Effector memory CD8-positive, alpha-beta T cell (primary cell): Measurements from ENCODE around the gene KAT2B.

ENCODE experiments used
- ATAC-seq: fragments of 150-1000 bp; cut with Tn5 transposase; replicated peaks from 2 replicates; pipeline ENCODE4 v1.10.0; 2021; ENCODE audit warnings: mild to moderate bottlenecking, moderate library complexity
- DNase-seq, 3 experiments: peaks; one replicate each; pipeline ENCODE4 v3.0.0; 2021
- H3K27ac Mint-ChIP-seq, 2 donors: one replicate each; pipeline ENCODE4 v1.8.0; 2022; ENCODE audit warnings: mild to moderate bottlenecking in 2 of 2, mixed read lengths in 2 of 2, moderate library complexity in 2 of 2
- H3K27me3 Mint-ChIP-seq, 2 donors: one replicate each; pipeline ENCODE4 v1.8.0; 2022; ENCODE audit warnings: mixed read lengths in 2 of 2
- H3K36me3 Mint-ChIP-seq: one replicate; pipeline ENCODE4 v1.8.0; 2022; ENCODE audit warnings: mild to moderate bottlenecking, moderate library complexity, mixed read lengths; ENCODE audit not compliant: insufficient read depth
- H3K4me1 Mint-ChIP-seq, 2 donors: one replicate each; pipeline ENCODE4 v1.8.0; 2022; ENCODE audit warnings: low read depth in 2 of 2, mixed read lengths in 2 of 2
- H3K4me3 Mint-ChIP-seq, 2 donors: one replicate each; pipeline ENCODE4 v1.8.0; 2022; ENCODE audit warnings: mild to moderate bottlenecking in 2 of 2, mixed read lengths in 2 of 2, moderate library complexity in 2 of 2
- H3K9me3 Mint-ChIP-seq, 2 donors: one replicate each; pipeline ENCODE4 v1.8.0; 2022; ENCODE audit warnings: mixed read lengths in 2 of 2

The KAT2B gene

GRCh38 chr3:20101041-20101440 lies 60.8 kb downstream of the KAT2B start:
- Mint-ChIP-seq H3K36me3 (peaks cover 35% of the 10 kb centered on the region), H3K4me1 (peaks cover 38 to 66% of the 10 kb centered on the region in 2 donors), H3K9me3 (no peaks in the 10 kb centered on the region), H3K4me3 (no peak overlapping the region), H3K27ac (peak overlapping the region; percentile 89 to 93), H3K27me3 (no peaks in the 10 kb centered on the region)
- DNase-seq: no peak
- ATAC-seq: no peak

GRCh38 chr3:20103731-20104130 lies 63.5 kb downstream of the KAT2B start:
- peaks cover 38 to 67% of the 10 kb centered on the region in 2 donors for H3K4me1 Mint-ChIP-seq
- H3K9me3 Mint-ChIP-seq: no peaks in the 10 kb centered on the region
- peak overlapping the region; percentile 56 to 62 for H3K4me3 Mint-ChIP-seq
- no peaks in the 10 kb centered on the region for H3K27me3 Mint-ChIP-seq
- ATAC-seq: no peak
- peaks cover 21% of the 10 kb centered on the region for H3K36me3 Mint-ChIP-seq
- H3K27ac Mint-ChIP-seq: peak overlapping the region; percentile 87 to 89
- DNase-seq: no peak

- peak; percentile 27 to 41 (median 35) for DNase-seq
- Mint-ChIP-seq H3K27ac (peak overlapping the region; percentile 87 to 89), H3K4me3 (peak overlapping the region; percentile 56 to 62), H3K4me1 (peaks cover 38 to 65% of the 10 kb centered on the region in 2 donors), H3K27me3 (no peaks in the 10 kb centered on the region), H3K9me3 (no peaks in the 10 kb centered on the region), H3K36me3 (peaks cover 20% of the 10 kb centered on the region)
- peak; percentile 93 for ATAC-seq
These were observed 64.0 kb downstream of the KAT2B start for GRCh38 chr3:20104167-20104661.

GRCh38 chr3:20105513-20106280 lies 65.5 kb downstream of the KAT2B start:
- no peaks in the 10 kb centered on the region for H3K27me3 Mint-ChIP-seq
- ATAC-seq (no peak), DNase-seq (no peak)
- peak overlapping the region; percentile 87 to 89 for H3K27ac Mint-ChIP-seq
- H3K4me3 Mint-ChIP-seq: peak overlapping the region; percentile 54 to 59
- peaks cover 33 to 53% of the 10 kb centered on the region in 2 donors for H3K4me1 Mint-ChIP-seq
- no peaks in the 10 kb centered on the region for H3K9me3 Mint-ChIP-seq
- H3K36me3 Mint-ChIP-seq: peaks cover 19% of the 10 kb centered on the region

- DNase-seq: no peak
- H3K27me3 Mint-ChIP-seq: no peaks in the 10 kb centered on the region
- H3K4me3 Mint-ChIP-seq: peak overlapping the region; percentile 20 to 21
- peaks cover 32% of the 10 kb centered on the region for H3K36me3 Mint-ChIP-seq
- H3K27ac Mint-ChIP-seq: no peak overlapping the region
- no peak for ATAC-seq
- H3K4me1 Mint-ChIP-seq: peaks cover 31 to 43% of the 10 kb centered on the region in 2 donors
- no peaks in the 10 kb centered on the region for H3K9me3 Mint-ChIP-seq
These were observed 67.5 kb downstream of the KAT2B start for GRCh38 chr3:20107722-20108121.

GRCh38 chr3:20108869-20109268 lies 68.6 kb downstream of the KAT2B start:
- Mint-ChIP-seq H3K27me3 (no peaks in the 10 kb centered on the region), H3K27ac (peak overlapping the region in 1 of 2 donors; percentile 24), H3K9me3 (no peaks in the 10 kb centered on the region), H3K4me1 (peaks cover 24 to 38% of the 10 kb centered on the region in 2 donors), H3K36me3 (peaks cover 41% of the 10 kb centered on the region), H3K4me3 (no peak overlapping the region)
- DNase-seq (no peak), ATAC-seq (no peak)

GRCh38 chr3:20110826-20111225 lies 70.6 kb downstream of the KAT2B start:
- ATAC-seq (no peak), DNase-seq (no peak)
- H3K4me3 Mint-ChIP-seq: no peak overlapping the region
- H3K4me1 Mint-ChIP-seq: peaks cover 11 to 21% of the 10 kb centered on the region in 2 donors
- no peaks in the 10 kb centered on the region for H3K9me3 Mint-ChIP-seq
- peaks cover 50% of the 10 kb centered on the region for H3K36me3 Mint-ChIP-seq
- no peaks in the 10 kb centered on the region for H3K27me3 Mint-ChIP-seq
- peak overlapping the region in 1 of 2 donors; percentile 66 for H3K27ac Mint-ChIP-seq

GRCh38 chr3:20111836-20112235 lies 71.6 kb downstream of the KAT2B start:
- Mint-ChIP-seq H3K36me3 (peaks cover 59% of the 10 kb centered on the region), H3K27ac (no peak overlapping the region), H3K4me1 (peaks cover 11 to 13% of the 10 kb centered on the region in 2 donors), H3K9me3 (no peaks in the 10 kb centered on the region), H3K27me3 (no peaks in the 10 kb centered on the region), H3K4me3 (no peak overlapping the region)
- ATAC-seq (no peak), DNase-seq (no peak)

- Mint-ChIP-seq H3K9me3 (no peaks in the 10 kb centered on the region), H3K27me3 (no peaks in the 10 kb centered on the region), H3K4me3 (no peak overlapping the region), H3K27ac (no peak overlapping the region), H3K36me3 (peaks cover 80% of the 10 kb centered on the region), H3K4me1 (peaks cover 0 to 5% of the 10 kb centered on the region in 2 donors)
- DNase-seq (no peak), ATAC-seq (no peak)
These were observed 80.8 kb downstream of the KAT2B start for GRCh38 chr3:20121088-20121487.

GRCh38 chr3:20123131-20123652 lies 82.9 kb downstream of the KAT2B start:
- H3K27me3 Mint-ChIP-seq: no peaks in the 10 kb centered on the region
- H3K4me3 Mint-ChIP-seq: no peak overlapping the region
- no peak for DNase-seq
- no peaks in the 10 kb centered on the region for H3K9me3 Mint-ChIP-seq
- no peak for ATAC-seq
- peaks cover 88% of the 10 kb centered on the region for H3K36me3 Mint-ChIP-seq
- peaks cover 0 to 6% of the 10 kb centered on the region in 2 donors for H3K4me1 Mint-ChIP-seq
- H3K27ac Mint-ChIP-seq: peak overlapping the region in 1 of 2 donors; percentile 9

GRCh38 chr3:20125289-20125688 lies 85.0 kb downstream of the KAT2B start:
- no peak overlapping the region for H3K27ac Mint-ChIP-seq
- no peaks in the 10 kb centered on the region for H3K27me3 Mint-ChIP-seq
- peaks cover 3 to 5% of the 10 kb centered on the region in 2 donors for H3K4me1 Mint-ChIP-seq

GRCh38 chr3:20125897-20126296 lies 85.7 kb downstream of the KAT2B start:
- no peak for DNase-seq
- peaks cover 88% of the 10 kb centered on the region for H3K36me3 Mint-ChIP-seq
- no peaks in the 10 kb centered on the region for H3K9me3 Mint-ChIP-seq
- peaks cover 8% of the 10 kb centered on the region in 2 donors for H3K4me1 Mint-ChIP-seq
- no peaks in the 10 kb centered on the region for H3K27me3 Mint-ChIP-seq
- ATAC-seq: peak; percentile 44
- no peak overlapping the region for H3K4me3 Mint-ChIP-seq
- no peak overlapping the region for H3K27ac Mint-ChIP-seq

More at GRCh38 chr3:20125289-20125688, 85.0 kb downstream of the KAT2B start:
- ATAC-seq (no peak), DNase-seq (no peak)
- Mint-ChIP-seq H3K36me3 (peaks cover 89% of the 10 kb centered on the region), H3K9me3 (no peaks in the 10 kb centered on the region), H3K4me3 (no peak overlapping the region)

GRCh38 chr3:20128358-20128757 lies 88.1 kb downstream of the KAT2B start:
- Mint-ChIP-seq H3K4me1 (peaks cover 9 to 10% of the 10 kb centered on the region in 2 donors), H3K36me3 (peaks cover 75% of the 10 kb centered on the region), H3K9me3 (no peaks in the 10 kb centered on the region), H3K27ac (peak overlapping the region; percentile 64 to 75), H3K4me3 (no peak overlapping the region), H3K27me3 (no peaks in the 10 kb centered on the region)
- ATAC-seq (no peak), DNase-seq (no peak)

- Mint-ChIP-seq H3K4me3 (no peak overlapping the region), H3K36me3 (peaks cover 61% of the 10 kb centered on the region), H3K27me3 (no peaks in the 10 kb centered on the region), H3K27ac (no peak overlapping the region), H3K9me3 (no peaks in the 10 kb centered on the region), H3K4me1 (peaks cover 9 to 10% of the 10 kb centered on the region in 2 donors)
- ATAC-seq (no peak), DNase-seq (no peak)
These were observed 89.9 kb downstream of the KAT2B start for GRCh38 chr3:20130106-20130505.
